Hippocampal formation (tissue), 2 donors: ENCODE measurements around the gene XPO1.
"Not testable (repeated sequence)": the region's sequence is repeated elsewhere in the genome, so short reads cannot be mapped to it uniquely, and the experiment has no call there.

Source experiments
- DNase-seq, 2 donors: peaks; one replicate each; lab custom pipeline; 2025; lab: John Stamatoyannopoulos, UW

The XPO1 gene

GRCh38 chr2:61469424-61470121 is 68.6 kb downstream of the XPO1 start:
- DNase-seq = no peak

GRCh38 chr2:61468231-61468630 is 69.9 kb downstream of the XPO1 start:
- DNase-seq = not testable (repeated sequence)

- DNase-seq = no peak
Observed at GRCh38 chr2:61465045-61465444, 73.1 kb downstream of the XPO1 start.

GRCh38 chr2:61463769-61464475 is 74.2 kb downstream of the XPO1 start:
- DNase-seq = no peak

GRCh38 chr2:61461404-61461803 is 76.8 kb downstream of the XPO1 start:
- DNase-seq = no peak

- no peak for DNase-seq
Observed at GRCh38 chr2:61460163-61460562, 78.0 kb downstream of the XPO1 start.

- no peak for DNase-seq
Observed at GRCh38 chr2:61456746-61457420, 81.3 kb downstream of the XPO1 start.

- no peak for DNase-seq
Observed at GRCh38 chr2:61456070-61456745, 81.9 kb downstream of the XPO1 start.

GRCh38 chr2:61454972-61455371 is 83.2 kb downstream of the XPO1 start:
- DNase-seq = not testable (repeated sequence)

GRCh38 chr2:61454383-61454782 is 83.8 kb downstream of the XPO1 start:
- DNase-seq = no peak

- DNase-seq = no peak
Observed at GRCh38 chr2:61452392-61452791, 85.8 kb downstream of the XPO1 start.

GRCh38 chr2:61451178-61451577 is 87.0 kb downstream of the XPO1 start:
- DNase-seq = no peak

- DNase-seq = no peak
Observed at GRCh38 chr2:61450144-61450543, 88.0 kb downstream of the XPO1 start.

GRCh38 chr2:61448229-61448628 is 89.9 kb downstream of the XPO1 start:
- DNase-seq = no peak

- not testable (repeated sequence) for DNase-seq
Observed at GRCh38 chr2:61446971-61447370, 91.2 kb downstream of the XPO1 start.

GRCh38 chr2:61443342-61444041 is 94.7 kb downstream of the XPO1 start:
- no peak for DNase-seq

- DNase-seq = no peak
Observed at GRCh38 chr2:61439241-61440002, 98.7 kb downstream of the XPO1 start.

GRCh38 chr2:61438670-61439069 is 99.5 kb downstream of the XPO1 start:
- no peak for DNase-seq

- no peak for DNase-seq
Observed at GRCh38 chr2:61437170-61437569, 101.0 kb downstream of the XPO1 start.

GRCh38 chr2:61436092-61436491 is 102.1 kb downstream of the XPO1 start:
- DNase-seq = no peak

- DNase-seq = no peak
Observed at GRCh38 chr2:61435291-61435690, 102.9 kb downstream of the XPO1 start.
